Measurements from ENCODE around the gene SLC6A20. TPM values are rescaled to one million over a fixed set of nuclear protein-coding genes. Genes with fewer than 3 reads are reported as not detected.

The SLC6A20 gene, protein sequence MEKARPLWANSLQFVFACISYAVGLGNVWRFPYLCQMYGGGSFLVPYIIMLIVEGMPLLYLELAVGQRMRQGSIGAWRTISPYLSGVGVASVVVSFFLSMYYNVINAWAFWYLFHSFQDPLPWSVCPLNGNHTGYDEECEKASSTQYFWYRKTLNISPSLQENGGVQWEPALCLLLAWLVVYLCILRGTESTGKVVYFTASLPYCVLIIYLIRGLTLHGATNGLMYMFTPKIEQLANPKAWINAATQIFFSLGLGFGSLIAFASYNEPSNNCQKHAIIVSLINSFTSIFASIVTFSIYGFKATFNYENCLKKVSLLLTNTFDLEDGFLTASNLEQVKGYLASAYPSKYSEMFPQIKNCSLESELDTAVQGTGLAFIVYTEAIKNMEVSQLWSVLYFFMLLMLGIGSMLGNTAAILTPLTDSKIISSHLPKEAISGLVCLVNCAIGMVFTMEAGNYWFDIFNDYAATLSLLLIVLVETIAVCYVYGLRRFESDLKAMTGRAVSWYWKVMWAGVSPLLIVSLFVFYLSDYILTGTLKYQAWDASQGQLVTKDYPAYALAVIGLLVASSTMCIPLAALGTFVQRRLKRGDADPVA
- under 1 TPM in 4 of 5 donors, not detected in 1; 0.12 to 0.44 (median 0.24) TPM for total RNA-seq
- total RNA-seq (2013) = 0.06 TPM
- 0 to 0.32 (median 0.06) reads per million in 29 experiments for total RNA-seq

DNA sequence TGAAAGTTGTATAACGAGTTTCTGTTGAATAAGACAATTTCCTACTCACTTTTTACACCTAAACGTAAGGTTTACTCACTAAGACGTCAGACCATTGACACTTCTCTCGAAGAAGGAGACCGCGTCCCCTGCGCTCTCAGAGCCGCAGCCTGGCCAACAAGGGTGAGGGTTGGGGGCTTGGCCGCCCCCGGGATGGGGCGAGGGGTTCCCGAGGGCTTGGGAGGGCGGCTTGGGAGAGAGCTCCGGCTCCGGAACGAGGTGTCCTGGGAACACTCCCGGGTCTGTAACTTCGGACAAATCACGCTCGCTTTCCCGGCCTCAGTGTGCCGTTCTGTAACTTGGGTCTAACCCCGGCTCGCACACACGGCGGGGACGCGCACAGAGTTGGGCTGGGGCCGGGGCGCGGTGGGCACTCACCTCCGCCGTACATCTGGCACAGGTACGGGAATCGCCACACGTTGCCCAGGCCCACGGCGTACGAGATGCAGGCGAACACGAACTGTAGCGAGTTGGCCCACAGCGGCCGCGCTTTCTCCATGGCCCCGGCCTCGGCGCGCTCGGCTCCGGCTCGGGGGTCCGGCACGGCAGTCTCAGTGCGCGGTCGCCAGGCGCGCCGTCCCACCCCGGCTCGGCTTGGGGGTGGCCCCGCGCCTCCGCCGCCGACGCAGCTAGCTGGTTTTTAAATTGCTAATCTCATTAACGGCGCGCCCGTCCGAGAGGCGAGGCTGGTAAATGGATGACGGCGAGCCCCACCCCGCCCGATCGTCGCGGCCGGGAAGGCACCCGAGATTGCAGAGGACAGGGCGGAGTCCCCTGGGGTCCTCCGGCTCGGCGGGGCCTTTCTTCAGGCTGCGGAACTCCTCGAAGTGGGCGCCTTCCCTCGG is at the start of gene SLC6A20:
SLC6A20 (minus strand) TSS at position 655 of the 884 bp plus-strand sequence; CDS start at position 538, 117 bp downstream.
- H3K4me3 ChIP-seq (ENCODE audit: control insufficient read depth in 1 of 2, extremely low read depth in 1 of 2, low read length in 1 of 2) = peak within 1 kb of the TSS; percentile 46 to 85
- peaks cover 13 to 19% (median 17%) of the 10 kb centered on the region in 3 donors for H3K4me1 Mint-ChIP-seq
- no peaks in the 10 kb centered on the region for H3K9me3 ChIP-seq
- peaks cover 41 to 62% of the 10 kb centered on the region in 2 donors for H3K27me3 Mint-ChIP-seq
- H3K36me3 Mint-ChIP-seq = no peaks in the 10 kb centered on the region
- ChIA-PET CTCF (no interaction called here), POLR2A (no interaction called here)
- ATAC-seq (replicated peaks in 1 of 4) (peak in 3 of 4 experiments; percentile 33 to 55 (median 45)), DNase-seq (peak in 6 of 35 experiments; percentile 1 to 20 (median 4))
- peaks cover 7 to 50% of the 10 kb centered on the region in 2 experiments for H3K27me3 ChIP-seq (replicated peaks in 1 of 2; ENCODE audit: control insufficient read depth in 2 of 2, extremely low read depth in 1 of 2, insufficient read depth in 2 of 2, low read length in 1 of 2)
- H3K9me3 Mint-ChIP-seq = no peaks in the 10 kb centered on the region
- H3K27ac ChIP-seq (ENCODE audit: low read length) = no peak within 1 kb of the TSS
- WGBS (ENCODE audit: insufficient coverage) = 3% methylated on average over 86 of the region's 91 CpGs
- no peak within 1 kb of the TSS for H3K27ac Mint-ChIP-seq
- no peaks in the 10 kb centered on the region for H3K36me3 ChIP-seq (ENCODE audit: control insufficient read depth in 2 of 2, extremely low read depth in 1 of 2, insufficient read depth in 1 of 2, low read length in 1 of 2)
- H3K4me3 Mint-ChIP-seq = peak within 1 kb of the TSS; percentile 59 to 75 (median 73)
- H3K4me1 ChIP-seq (ENCODE audit: control insufficient read depth in 1 of 2, extremely low read depth in 1 of 2, insufficient read depth in 2 of 2, low read length in 2 of 2) = peaks cover 0 to 15% of the 10 kb centered on the region in 2 experiments

DNA sequence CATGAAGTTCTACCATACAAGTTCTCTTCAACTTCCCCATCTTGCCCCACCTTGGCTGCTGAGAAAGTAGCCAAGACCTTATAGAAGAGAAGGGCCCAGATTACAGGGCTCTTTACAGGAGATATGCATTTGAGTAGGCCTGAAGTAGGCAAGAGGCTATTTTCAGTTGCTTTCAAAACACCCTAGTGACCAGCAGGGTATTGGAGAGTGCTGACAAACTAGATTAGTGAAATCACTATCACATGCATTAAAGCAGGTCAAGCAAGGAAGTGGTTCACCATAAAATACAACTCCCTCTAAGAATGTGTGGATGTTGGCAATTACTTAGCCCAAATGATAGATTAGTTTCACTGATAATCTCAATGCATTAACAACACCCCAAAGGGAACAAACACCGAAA is 48.3 kb upstream of the SLC6A20 start:
- H3K36me3 ChIP-seq (ENCODE audit: control insufficient read depth in 2 of 2, extremely low read depth in 1 of 2, insufficient read depth in 1 of 2, low read length in 1 of 2) = no peaks in the 10 kb centered on the region
- Mint-ChIP-seq H3K36me3 (peaks cover 3% of the 10 kb centered on the region), H3K4me3 (no peak overlapping the region), H3K27ac (no peak overlapping the region), H3K9me3 (no peaks in the 10 kb centered on the region), H3K27me3 (peaks cover 0 to 9% of the 10 kb centered on the region in 2 donors), H3K4me1 (peaks cover 20 to 33% (median 24%) of the 10 kb centered on the region in 3 donors)
- no peak overlapping the region for H3K27ac ChIP-seq (ENCODE audit: low read length)
- H3K4me3 ChIP-seq (ENCODE audit: control insufficient read depth in 1 of 2, extremely low read depth in 1 of 2, low read length in 1 of 2) = no peak overlapping the region
- H3K9me3 ChIP-seq = no peaks in the 10 kb centered on the region
- WGBS (ENCODE audit: insufficient coverage) = no CpG with 5 or more reads among the region's 1 CpG
- DNase-seq = no peak
- ChIA-PET POLR2A (interaction anchor here in 1 of 2 donors (0.6 kb wide), 1 partner anchor 289 kb away, joined by 4 read pairs; no protein-coding TSS in a partner anchor), CTCF (interaction anchor here in 1 of 2 donors (0.6 kb wide), 1 partner anchor 84 kb away, joined by 3 read pairs; no protein-coding TSS in a partner anchor)
- ATAC-seq (replicated peaks in 1 of 4) = no peak
- no peaks in the 10 kb centered on the region for H3K27me3 ChIP-seq (replicated peaks in 1 of 2; ENCODE audit: control insufficient read depth in 2 of 2, extremely low read depth in 1 of 2, insufficient read depth in 2 of 2, low read length in 1 of 2)
- H3K4me1 ChIP-seq (ENCODE audit: control insufficient read depth in 1 of 2, extremely low read depth in 1 of 2, insufficient read depth in 2 of 2, low read length in 2 of 2) = peaks cover 13 to 17% of the 10 kb centered on the region in 2 experiments

DNA sequence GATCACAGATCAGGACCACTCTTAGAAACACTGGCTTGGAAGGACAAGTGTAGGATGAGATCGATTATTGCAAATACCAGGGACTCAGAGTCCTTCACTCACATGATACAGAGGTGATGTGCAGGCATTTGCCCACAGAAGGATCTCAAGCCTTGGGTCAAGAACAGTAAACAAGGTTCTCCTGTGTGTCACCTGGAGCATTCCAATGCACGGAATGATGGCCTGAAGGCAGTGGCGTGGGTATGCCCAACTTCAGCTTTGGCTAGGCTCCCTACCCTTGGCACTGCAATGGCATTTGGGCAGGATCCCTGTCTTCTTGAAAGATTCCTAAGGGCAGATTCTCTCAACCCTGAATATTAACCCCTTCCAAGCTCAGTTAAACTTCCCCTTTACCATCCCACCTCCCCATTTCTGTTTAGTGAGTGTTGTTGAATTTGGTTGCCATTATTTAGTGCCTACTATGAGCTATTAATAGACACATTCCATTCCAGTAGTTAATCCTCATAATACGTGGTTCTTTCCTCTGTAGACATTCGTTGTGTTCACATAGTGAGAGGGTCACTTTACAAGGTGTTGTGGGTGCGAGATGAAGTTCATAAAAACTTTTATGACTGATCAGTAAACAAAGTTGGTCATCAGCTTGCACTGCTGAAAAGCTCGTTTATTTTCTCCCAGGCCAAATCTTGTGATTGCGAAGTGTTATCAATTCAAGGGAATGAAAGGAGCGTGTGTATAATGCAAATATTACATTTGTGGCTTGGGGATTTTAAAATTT is 46.7 kb upstream of the SLC6A20 start:
- Histone ChIP-seq H3K36me3 (ENCODE audit: control insufficient read depth in 2 of 2, extremely low read depth in 1 of 2, insufficient read depth in 1 of 2, low read length in 1 of 2) (no peaks in the 10 kb centered on the region), H3K27ac (ENCODE audit: low read length) (no peak overlapping the region), H3K9me3 (no peaks in the 10 kb centered on the region), H3K4me1 (ENCODE audit: control insufficient read depth in 1 of 2, extremely low read depth in 1 of 2, insufficient read depth in 2 of 2, low read length in 2 of 2) (peaks cover 13 to 17% of the 10 kb centered on the region in 2 experiments), H3K4me3 (ENCODE audit: control insufficient read depth in 1 of 2, extremely low read depth in 1 of 2, low read length in 1 of 2) (no peak overlapping the region), H3K27me3 (replicated peaks in 1 of 2; ENCODE audit: control insufficient read depth in 2 of 2, extremely low read depth in 1 of 2, insufficient read depth in 2 of 2, low read length in 1 of 2) (no peaks in the 10 kb centered on the region)
- no peak for ATAC-seq (replicated peaks in 1 of 4)
- POLR2A ChIA-PET = interaction anchor here (0.6 to 1.5 kb wide), 4 partner anchors 12 to 222 kb away, joined by 3 to 4 read pairs (median 4); no protein-coding TSS in a partner anchor
- DNase-seq = no peak
- H3K4me1 Mint-ChIP-seq = peaks cover 24 to 37% (median 27%) of the 10 kb centered on the region in 3 donors
- peaks cover 13% of the 10 kb centered on the region for H3K36me3 Mint-ChIP-seq
- H3K4me3 Mint-ChIP-seq = peak overlapping the region; percentile 95 to 96 (median 96)
- no peaks in the 10 kb centered on the region for H3K9me3 Mint-ChIP-seq
- peaks cover 0 to 5% of the 10 kb centered on the region in 2 donors for H3K27me3 Mint-ChIP-seq
- CTCF ChIA-PET = interaction anchor here (0.5 to 0.9 kb wide), 3 partner anchors 22 to 805 kb away, joined by 3 to 4 read pairs (median 3); no protein-coding TSS in a partner anchor
- H3K27ac Mint-ChIP-seq = no peak overlapping the region
- 92% methylated on average over 4 of the region's 9 CpGs for WGBS (ENCODE audit: insufficient coverage)

DNA sequence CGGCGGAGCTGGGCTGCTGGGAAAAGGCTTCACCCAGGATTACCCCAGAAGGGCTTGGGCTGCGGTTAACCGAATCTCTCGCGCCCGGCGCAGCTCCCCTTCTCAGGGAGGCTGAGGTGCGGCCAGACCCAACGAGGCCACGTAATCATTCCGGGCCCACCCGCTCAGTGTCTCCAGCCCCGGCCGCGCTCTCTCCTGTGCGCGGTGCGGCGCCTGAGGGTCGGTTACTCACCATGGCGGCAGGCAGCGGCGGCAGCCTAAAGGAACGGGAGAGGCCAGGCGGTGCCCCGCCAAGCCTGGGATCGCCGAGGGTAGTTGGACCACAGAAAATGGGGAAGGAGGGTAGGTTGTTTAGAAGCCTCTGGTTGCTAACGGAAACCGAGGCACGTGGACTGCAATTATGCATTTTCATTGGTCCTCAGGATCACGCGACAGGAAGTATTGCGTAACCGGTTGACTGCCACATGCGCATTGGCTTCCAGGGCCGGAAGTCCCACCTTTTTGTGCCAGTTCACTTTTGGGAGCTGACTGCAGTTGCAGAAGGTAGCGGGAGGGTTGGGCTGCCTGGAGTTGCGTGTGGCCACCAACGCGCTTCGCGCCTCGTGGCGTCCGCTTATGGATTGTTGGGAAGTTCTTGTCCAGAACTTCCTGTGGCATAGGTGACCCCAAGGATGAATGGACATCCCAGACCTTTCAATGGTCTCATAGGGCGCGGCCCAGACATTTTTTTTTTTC is 45.6 kb upstream of the SLC6A20 start, which contains the start of gene LZTFL1:
LZTFL1 (minus strand) TSS at position 363 of the 735 bp plus-strand sequence; CDS start at position 235, 128 bp downstream.
- Mint-ChIP-seq H3K9me3 (no peaks in the 10 kb centered on the region), H3K4me1 (peaks cover 24 to 37% (median 27%) of the 10 kb centered on the region in 3 donors), H3K27ac (peak within 1 kb of the TSS; percentile 92), H3K36me3 (peaks cover 20% of the 10 kb centered on the region), H3K27me3 (peaks cover 0 to 3% of the 10 kb centered on the region in 2 donors), H3K4me3 (peak within 1 kb of the TSS; percentile 95 to 96 (median 96))
- POLR2A ChIA-PET = interaction anchor here (0.6 to 1.5 kb wide), 3 partner anchors 23 to 223 kb away, joined by 3 to 4 read pairs (median 4); no protein-coding TSS in a partner anchor
- Histone ChIP-seq H3K4me1 (ENCODE audit: control insufficient read depth in 1 of 2, extremely low read depth in 1 of 2, insufficient read depth in 2 of 2, low read length in 2 of 2) (peaks cover 13 to 17% of the 10 kb centered on the region in 2 experiments), H3K27me3 (replicated peaks in 1 of 2; ENCODE audit: control insufficient read depth in 2 of 2, extremely low read depth in 1 of 2, insufficient read depth in 2 of 2, low read length in 1 of 2) (no peaks in the 10 kb centered on the region), H3K4me3 (ENCODE audit: control insufficient read depth in 1 of 2, extremely low read depth in 1 of 2, low read length in 1 of 2) (peak within 1 kb of the TSS; percentile 75 to 84), H3K36me3 (ENCODE audit: control insufficient read depth in 2 of 2, extremely low read depth in 1 of 2, insufficient read depth in 1 of 2, low read length in 1 of 2) (no peaks in the 10 kb centered on the region), H3K27ac (ENCODE audit: low read length) (peak within 1 kb of the TSS; percentile 75), H3K9me3 (no peaks in the 10 kb centered on the region)
- ATAC-seq (replicated peaks in 1 of 4) (peak; percentile 90 to 96 (median 94)), DNase-seq (peak; percentile 72 to 96 (median 87))
- CTCF ChIA-PET = interaction anchor here (0.5 to 1.3 kb wide), 4 partner anchors 23 to 331 kb away, joined by 4 to 6 read pairs (median 5); no protein-coding TSS in a partner anchor
- WGBS (ENCODE audit: insufficient coverage) = 2% methylated on average over 47 of the region's 49 CpGs

DNA sequence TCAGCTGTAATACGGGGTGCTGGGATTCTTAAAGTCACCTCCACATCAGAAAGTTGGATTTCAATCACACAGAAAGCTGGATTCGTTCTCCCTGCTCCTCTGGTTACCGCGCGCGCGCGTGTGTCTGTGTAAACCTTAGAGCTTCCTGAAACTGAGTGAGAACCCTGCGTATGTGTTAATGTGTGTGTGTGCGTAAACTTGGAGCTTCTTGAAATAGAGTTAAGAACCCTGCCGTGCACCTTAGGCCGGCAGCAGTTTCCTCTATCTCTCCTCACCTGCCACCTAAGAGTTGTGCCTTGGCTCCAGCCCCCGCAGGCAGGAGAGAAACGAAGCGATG is 45.1 kb upstream of the SLC6A20 start:
- WGBS (ENCODE audit: insufficient coverage) = 6% methylated on average over 3 of the region's 15 CpGs
- H3K27ac Mint-ChIP-seq = peak overlapping the region; percentile 92
- no peaks in the 10 kb centered on the region for H3K9me3 Mint-ChIP-seq
- peak; percentile 47 to 50 (median 48) for ATAC-seq (replicated peaks in 1 of 4)
- ChIA-PET POLR2A (interaction anchor here in 1 of 2 donors (0.6 kb wide), 2 partner anchors 34 to 263 kb away, joined by 3 read pairs; no protein-coding TSS in a partner anchor), CTCF (interaction anchor here in 1 of 2 donors (0.6 to 1.3 kb wide), 2 partner anchors 24 to 88 kb away, joined by 3 to 6 read pairs; no protein-coding TSS in a partner anchor)
- H3K9me3 ChIP-seq = no peaks in the 10 kb centered on the region
- H3K4me3 ChIP-seq (ENCODE audit: control insufficient read depth in 1 of 2, extremely low read depth in 1 of 2, low read length in 1 of 2) = peak overlapping the region; percentile 75 to 84
- DNase-seq = peak in 16 of 35 experiments; percentile 2 to 42 (median 18)
- H3K36me3 Mint-ChIP-seq = peaks cover 25% of the 10 kb centered on the region
- H3K4me1 Mint-ChIP-seq = peaks cover 24 to 37% (median 27%) of the 10 kb centered on the region in 3 donors
- H3K27me3 ChIP-seq (replicated peaks in 1 of 2; ENCODE audit: control insufficient read depth in 2 of 2, extremely low read depth in 1 of 2, insufficient read depth in 2 of 2, low read length in 1 of 2) = no peaks in the 10 kb centered on the region
- H3K27me3 Mint-ChIP-seq = no peaks in the 10 kb centered on the region
- no peaks in the 10 kb centered on the region for H3K36me3 ChIP-seq (ENCODE audit: control insufficient read depth in 2 of 2, extremely low read depth in 1 of 2, insufficient read depth in 1 of 2, low read length in 1 of 2)
- peak overlapping the region; percentile 75 for H3K27ac ChIP-seq (ENCODE audit: low read length)
- H3K4me1 ChIP-seq (ENCODE audit: control insufficient read depth in 1 of 2, extremely low read depth in 1 of 2, insufficient read depth in 2 of 2, low read length in 2 of 2) = peaks cover 13 to 17% of the 10 kb centered on the region in 2 experiments
- H3K4me3 Mint-ChIP-seq = peak overlapping the region; percentile 95 to 96 (median 96)
